GOT3 (cell line): ENCODE results near the gene PTPRT.

Experiments used
- DNase-seq: peaks from one replicate; lab custom pipeline; 2025; ENCODE audit warnings: mixed read lengths; lab: John Stamatoyannopoulos, UW

PTPRT gene

GRCh38 chr20:42549496-42549895 lies 640.2 kb downstream of the PTPRT start:
- DNase-seq = no peak

- DNase-seq = no peak
These were observed 644.8 kb downstream of the PTPRT start for GRCh38 chr20:42544926-42545325.

DNA sequence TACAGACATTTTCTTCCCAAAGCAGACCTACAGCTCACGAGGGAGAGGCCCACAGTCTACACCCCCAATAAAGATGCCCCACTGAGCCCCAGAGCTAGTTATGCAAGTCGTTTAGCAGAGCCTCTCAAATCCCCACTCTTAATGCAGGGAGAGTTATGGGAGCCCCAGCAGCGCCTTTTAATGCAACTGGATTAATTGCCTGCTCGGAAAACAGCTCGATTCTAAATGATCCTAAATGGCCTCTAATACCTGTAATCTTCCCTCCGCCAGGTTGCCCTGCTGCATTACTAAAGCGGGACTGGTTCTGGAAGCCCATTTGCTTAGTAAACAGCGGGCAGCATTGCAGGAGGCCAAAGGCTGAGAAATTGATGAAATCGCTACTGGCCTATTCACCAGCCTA lies 656.9 kb downstream of the PTPRT start:
- DNase-seq = no peak

DNA sequence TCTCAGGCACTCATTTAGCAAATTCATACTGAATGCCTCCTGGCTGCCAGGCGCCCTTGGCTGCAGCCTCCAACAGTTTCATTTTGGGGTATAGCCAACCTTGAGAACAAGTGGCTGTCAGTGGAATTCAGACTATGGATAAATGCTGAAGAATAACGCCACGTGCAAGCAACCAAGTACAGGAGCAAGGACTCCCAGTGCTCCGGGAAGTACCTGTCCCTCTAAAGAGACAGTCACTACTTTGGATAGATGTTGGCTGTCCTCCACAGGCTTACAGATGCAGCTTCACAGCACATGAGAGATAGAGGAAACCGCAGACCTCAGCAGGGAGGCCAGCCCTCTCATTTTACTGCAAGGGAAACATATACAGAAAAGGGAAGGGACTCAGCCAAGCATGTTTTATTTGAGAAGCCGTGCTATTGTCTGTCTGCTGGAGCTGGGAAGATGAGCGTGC lies 658.2 kb downstream of the PTPRT start:
- no peak for DNase-seq

GRCh38 chr20:42530855-42531448 lies 658.8 kb downstream of the PTPRT start:
- DNase-seq = no peak

DNA sequence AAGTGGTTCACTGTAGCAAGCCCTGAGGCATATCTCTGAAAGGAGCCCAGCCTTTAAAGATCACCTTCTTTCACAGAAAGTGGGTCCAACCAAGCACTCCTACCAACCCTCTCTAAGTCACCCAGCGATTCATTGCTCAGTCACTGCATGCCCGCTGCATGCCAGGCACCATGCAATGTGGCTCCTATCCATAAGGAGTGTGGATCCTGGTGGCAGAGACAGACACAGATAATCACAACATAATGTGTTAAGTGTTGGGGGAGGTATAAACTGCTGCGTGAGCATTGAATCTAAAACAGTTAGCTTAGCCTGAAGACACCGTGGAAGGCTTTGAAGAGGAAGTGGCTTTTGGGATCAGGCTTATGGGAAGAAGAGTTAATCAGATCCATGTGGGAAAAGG lies 659.5 kb downstream of the PTPRT start:
- no peak for DNase-seq

GRCh38 chr20:42524058-42524457 lies 665.6 kb downstream of the PTPRT start:
- DNase-seq = no peak

DNA sequence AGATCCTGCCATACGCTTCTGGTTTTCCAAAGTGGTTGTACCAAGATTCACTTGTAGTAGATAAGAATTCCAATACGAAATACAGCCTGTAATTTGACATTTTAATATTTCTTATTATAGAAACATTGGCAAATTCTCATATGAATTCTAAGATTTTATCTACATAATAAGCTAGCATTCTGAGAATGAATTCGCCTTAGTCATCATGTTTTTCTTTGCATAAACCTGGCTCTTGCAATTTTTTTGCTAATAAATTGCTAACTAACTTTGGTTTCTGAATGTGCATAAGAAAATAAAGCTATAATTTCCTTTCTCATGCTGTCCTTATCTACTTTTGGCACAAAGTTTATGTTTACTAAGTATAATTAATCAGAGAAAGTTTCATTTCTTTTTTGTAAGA lies 673.0 kb downstream of the PTPRT start:
- no peak for DNase-seq

DNA sequence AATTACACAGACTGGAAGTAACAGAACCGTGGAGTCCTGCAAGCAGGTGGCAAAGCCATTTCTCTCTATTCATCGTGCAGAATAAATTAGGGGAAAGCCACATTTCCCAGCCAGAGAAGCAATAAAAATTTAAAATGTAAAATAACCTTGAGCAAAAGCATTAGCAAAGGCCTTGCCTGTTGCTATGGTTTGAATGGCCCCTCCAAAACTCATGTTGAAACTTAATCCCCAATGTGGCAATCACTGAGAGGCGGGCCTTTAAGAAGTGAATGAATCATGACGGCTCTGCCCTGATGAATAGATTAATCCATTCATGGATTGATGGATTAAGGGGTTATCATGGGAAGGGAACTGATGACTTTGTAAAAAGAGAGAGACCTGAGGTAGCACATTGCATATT lies 679.0 kb downstream of the PTPRT start:
- no peak for DNase-seq

- DNase-seq = no peak
These were observed 681.8 kb downstream of the PTPRT start for GRCh38 chr20:42507874-42508273.

DNA sequence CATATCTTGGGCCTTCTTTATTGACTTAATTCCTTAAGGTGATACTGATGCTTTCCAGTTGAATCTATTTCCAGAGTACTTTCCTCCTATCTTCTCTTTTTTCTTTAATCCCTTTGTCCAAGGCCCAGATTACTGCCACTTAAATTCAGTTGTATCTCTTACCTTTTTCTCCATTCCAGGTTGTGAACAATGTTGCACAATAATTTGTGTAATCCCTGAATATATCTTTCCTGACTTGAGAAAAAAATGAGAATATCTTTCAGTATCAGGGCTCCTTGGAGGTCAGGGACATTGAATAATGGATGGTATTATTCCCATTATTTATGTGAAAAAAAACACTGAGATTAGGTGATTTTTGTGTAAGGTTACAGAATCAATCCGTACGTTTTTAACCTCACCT lies 683.3 kb downstream of the PTPRT start:
- no peak for DNase-seq

DNA sequence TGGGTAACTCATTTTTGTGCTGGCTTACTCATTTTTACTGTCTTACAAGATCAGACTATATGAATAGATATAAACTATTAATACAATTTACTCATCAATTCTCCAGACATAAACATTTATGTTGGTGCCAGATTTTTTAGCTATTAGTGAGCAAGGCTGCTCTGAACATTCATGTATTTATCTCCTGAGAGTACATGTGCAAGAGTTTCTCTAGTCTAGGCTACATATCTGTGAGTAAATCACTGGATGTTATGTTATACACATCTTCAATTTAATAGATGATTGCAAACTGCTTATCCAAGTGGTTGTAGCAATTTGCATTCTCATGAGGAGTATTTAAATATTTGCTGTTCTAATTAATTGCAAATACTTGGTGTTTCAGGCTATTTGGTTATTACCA lies 687.1 kb downstream of the PTPRT start:
- no peak for DNase-seq

DNA sequence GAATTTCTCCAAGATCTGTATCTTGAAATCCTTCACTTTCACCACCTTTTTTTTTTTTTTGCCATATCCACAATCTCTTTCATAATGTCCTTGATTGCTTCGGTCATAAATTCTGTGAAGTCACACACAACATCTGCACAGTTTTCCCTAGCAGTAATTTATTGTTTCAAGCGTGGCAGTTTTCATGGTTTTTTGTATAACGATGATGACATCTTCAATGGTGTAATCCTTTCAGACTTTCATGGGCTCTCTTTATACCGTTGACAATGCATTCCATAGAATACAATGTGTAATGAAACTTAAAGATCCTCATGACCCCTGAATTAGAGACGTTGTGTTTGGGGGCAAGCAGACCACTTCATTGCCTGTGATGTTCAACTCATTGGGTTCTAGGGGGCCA lies 693.1 kb downstream of the PTPRT start:
- DNase-seq = no peak

- DNase-seq = no peak
These were observed 695.4 kb downstream of the PTPRT start for GRCh38 chr20:42494290-42494689.

DNA sequence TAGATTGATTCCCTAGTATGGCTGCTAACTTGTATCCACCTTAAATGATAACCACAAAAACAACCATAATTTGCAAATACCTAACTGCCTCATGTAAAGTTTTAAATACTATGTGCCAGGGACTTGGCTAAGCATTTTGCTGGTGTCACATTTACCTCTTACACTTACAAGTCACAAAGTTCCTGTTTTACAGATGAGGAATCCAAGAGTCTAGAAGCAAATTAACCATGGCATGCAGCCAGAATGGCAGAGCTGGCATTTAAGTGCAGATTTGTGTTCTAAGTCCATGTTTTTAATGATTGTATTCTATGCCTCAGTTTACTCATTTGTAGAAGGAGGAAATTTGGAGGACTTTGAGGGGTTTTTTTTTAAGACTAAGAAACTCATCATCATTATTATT lies 696.7 kb downstream of the PTPRT start:
- no peak for DNase-seq

GRCh38 chr20:42492290-42492689 lies 697.4 kb downstream of the PTPRT start:
- DNase-seq = no peak

DNA sequence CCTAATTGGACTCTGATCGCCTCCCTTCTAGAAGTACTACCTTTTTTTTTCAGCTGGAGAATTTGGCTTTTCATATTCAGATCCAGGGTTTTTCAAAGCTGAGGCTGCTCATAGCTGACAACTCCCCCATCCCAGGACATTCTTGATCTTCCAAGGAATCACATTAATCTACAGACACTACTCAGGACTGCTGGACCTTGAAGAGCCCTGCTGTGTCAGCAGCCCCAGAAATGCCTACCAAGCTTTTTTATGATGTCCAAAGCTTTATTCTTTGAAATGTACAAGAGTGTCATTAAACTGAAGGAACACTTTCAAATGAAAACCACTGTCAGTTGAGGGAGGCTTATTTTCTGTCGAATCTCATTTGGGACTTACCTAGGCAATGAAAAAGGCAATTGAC lies 704.1 kb downstream of the PTPRT start:
- DNase-seq = no peak

- DNase-seq = no peak
These were observed 704.8 kb downstream of the PTPRT start for GRCh38 chr20:42484790-42485375.

DNA sequence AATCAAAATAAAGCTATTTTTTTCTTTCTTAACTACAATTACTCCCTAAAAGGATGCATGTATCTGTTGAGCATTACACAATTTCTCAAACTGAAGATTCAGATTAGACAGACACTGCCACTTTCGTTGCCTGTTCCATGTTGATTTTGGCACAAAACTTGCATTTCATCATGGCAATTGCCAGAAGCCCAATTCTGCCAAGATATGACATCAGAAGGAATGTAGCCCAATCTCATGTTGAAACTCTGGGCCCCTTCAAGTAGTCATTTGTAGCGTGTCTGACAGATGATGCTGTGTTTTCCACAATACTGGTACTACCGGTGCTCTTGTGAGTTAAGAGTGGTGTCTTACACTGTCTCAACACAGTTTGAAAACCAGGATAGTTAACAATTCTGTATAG lies 705.4 kb downstream of the PTPRT start:
- DNase-seq = no peak

- DNase-seq = no peak
These were observed 705.9 kb downstream of the PTPRT start for GRCh38 chr20:42483730-42484303.

DNA sequence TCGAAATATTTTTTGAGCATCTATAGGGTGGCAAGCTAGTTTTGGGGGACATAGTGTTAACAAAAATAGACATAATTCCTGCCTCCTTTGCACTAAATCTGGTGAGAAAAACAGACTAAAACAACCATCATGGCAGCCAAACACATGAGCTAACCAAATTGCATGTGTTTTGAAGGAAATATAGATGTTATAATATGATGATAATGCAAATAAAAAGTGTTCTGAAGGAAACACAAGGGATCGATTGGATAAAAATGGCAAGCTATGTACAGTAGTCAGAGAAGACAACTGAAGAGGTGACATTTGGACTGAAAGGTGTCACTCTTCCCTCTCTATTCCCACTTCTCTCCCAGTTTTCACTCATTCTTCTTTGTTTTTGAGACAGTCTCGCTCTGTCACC lies 706.9 kb downstream of the PTPRT start:
- no peak for DNase-seq

- DNase-seq = no peak
These were observed 713.9 kb downstream of the PTPRT start for GRCh38 chr20:42475773-42476172.

- no peak for DNase-seq
These were observed 715.1 kb downstream of the PTPRT start for GRCh38 chr20:42474646-42475045.

GRCh38 chr20:42472198-42472597 lies 717.5 kb downstream of the PTPRT start:
- DNase-seq = no peak
